Measurements from ENCODE around the gene AHDC1. TPM values are rescaled to one million over a fixed set of nuclear protein-coding genes. Genes with fewer than 3 reads are reported as not detected.
A peak's percentile ranks its signal among the peaks of the same experiment; 100 is the strongest.

Gene AHDC1
- polyA plus RNA-seq, 1 experiment: 3.0 TPM

DNA sequence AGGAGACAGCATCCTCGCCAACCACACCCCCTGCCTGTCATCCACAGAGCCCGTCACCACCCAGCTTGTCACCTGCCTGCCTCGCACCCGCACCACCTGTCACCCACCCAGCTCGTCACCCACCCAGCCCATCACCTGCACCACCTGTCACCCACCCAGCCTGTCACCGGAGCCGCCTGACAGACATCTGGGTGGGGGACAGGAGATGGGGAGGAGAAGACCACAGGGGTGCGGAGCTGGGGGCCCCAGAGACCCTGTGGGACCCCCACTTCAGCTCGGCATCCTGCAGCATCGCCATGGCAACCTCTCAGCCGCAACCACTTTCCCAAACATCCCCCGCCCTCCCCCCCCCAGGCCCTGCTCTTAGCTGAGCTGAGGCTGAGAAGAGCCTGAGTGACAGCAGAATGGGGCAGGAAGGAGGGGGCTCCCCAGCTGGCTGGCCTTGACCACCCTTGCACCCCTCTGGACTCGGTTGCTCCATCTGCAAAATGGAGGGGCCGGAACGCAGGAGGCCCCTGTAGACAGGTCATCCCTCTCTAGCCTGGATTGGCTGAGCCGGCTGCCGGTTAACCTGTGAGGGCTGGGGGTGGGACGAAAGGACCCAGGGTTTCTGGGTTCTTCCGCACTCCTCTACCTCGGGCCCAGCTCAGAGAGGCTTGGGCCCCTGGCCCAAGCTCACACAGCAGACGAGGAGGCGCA lies 11.6 kb downstream of the AHDC1 start:
- no peak overlapping the region for H3K27ac ChIP-seq (ENCODE audit: low read depth, low read length)
- POLR2A ChIA-PET: interaction anchor here (0.5 kb wide), 1 partner anchor 9 kb away, joined by 3 read pairs; no protein-coding TSS in a partner anchor
- DNase-seq (ENCODE audit: low read depth, low spot score): no peak
- no peaks in the 10 kb centered on the region; the same call in 1 of the 2 replicates for H3K9me3 ChIP-seq (ENCODE audit: control insufficient read depth, insufficient read depth, low read length)
- TF ChIP-seq, protein P1, sequence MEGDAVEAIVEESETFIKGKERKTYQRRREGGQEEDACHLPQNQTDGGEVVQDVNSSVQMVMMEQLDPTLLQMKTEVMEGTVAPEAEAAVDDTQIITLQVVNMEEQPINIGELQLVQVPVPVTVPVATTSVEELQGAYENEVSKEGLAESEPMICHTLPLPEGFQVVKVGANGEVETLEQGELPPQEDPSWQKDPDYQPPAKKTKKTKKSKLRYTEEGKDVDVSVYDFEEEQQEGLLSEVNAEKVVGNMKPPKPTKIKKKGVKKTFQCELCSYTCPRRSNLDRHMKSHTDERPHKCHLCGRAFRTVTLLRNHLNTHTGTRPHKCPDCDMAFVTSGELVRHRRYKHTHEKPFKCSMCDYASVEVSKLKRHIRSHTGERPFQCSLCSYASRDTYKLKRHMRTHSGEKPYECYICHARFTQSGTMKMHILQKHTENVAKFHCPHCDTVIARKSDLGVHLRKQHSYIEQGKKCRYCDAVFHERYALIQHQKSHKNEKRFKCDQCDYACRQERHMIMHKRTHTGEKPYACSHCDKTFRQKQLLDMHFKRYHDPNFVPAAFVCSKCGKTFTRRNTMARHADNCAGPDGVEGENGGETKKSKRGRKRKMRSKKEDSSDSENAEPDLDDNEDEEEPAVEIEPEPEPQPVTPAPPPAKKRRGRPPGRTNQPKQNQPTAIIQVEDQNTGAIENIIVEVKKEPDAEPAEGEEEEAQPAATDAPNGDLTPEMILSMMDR (IDR thresholded peaks at IDR 0.05; ENCODE audit: low read depth, low read length): no peak
- H3K27me3 ChIP-seq (ENCODE audit: control insufficient read depth, insufficient read depth, low read length): no peaks in the 10 kb centered on the region
- CTCF ChIA-PET: interaction anchor here (0.7 to 3.6 kb wide), 3 partner anchors 24 to 77 kb away, joined by 3 to 19 read pairs (median 3); no protein-coding TSS in a partner anchor
- no peak overlapping the region for H3K4me3 ChIP-seq (ENCODE audit: low read depth, low read length)

- Histone ChIP-seq H3K27ac (ENCODE audit: low read depth, low read length) (no peak overlapping the region), H3K4me3 (ENCODE audit: low read depth, low read length) (no peak overlapping the region), H3K9me3 (ENCODE audit: control insufficient read depth, insufficient read depth, low read length) (no peaks in the 10 kb centered on the region; the same call in 1 of the 2 replicates), H3K27me3 (ENCODE audit: control insufficient read depth, insufficient read depth, low read length) (no peaks in the 10 kb centered on the region)
- TF ChIP-seq, protein P1 (IDR thresholded peaks at IDR 0.05; ENCODE audit: low read depth, low read length): no peak
- no peak for DNase-seq (ENCODE audit: low read depth, low spot score)
- ChIA-PET CTCF (interaction anchor here (0.7 to 3.6 kb wide), 2 partner anchors 23 to 35 kb away, joined by 3 to 19 read pairs; no protein-coding TSS in a partner anchor), POLR2A (interaction anchor here (0.5 kb wide), 1 partner anchor 8 kb away, joined by 3 read pairs; no protein-coding TSS in a partner anchor)
Observed at GRCh38 chr1:27591622-27592021, 12.3 kb downstream of the AHDC1 start.

GRCh38 chr1:27590917-27591508 lies 12.9 kb downstream of the AHDC1 start:
- H3K9me3 ChIP-seq (ENCODE audit: control insufficient read depth, insufficient read depth, low read length): no peaks in the 10 kb centered on the region; the same call in 1 of the 2 replicates
- ChIA-PET CTCF (interaction anchor here (1.1 to 3.6 kb wide), 2 partner anchors 14 to 34 kb away, joined by 3 to 19 read pairs; no protein-coding TSS in a partner anchor), POLR2A (interaction anchor here (0.6 kb wide), 1 partner anchor 135 kb away, joined by 5 read pairs; the partner anchor contains the start of gene FAM76A)
- no peak overlapping the region for H3K27ac ChIP-seq (ENCODE audit: low read depth, low read length)
- no peak for DNase-seq (ENCODE audit: low read depth, low spot score)
- no peaks in the 10 kb centered on the region for H3K27me3 ChIP-seq (ENCODE audit: control insufficient read depth, insufficient read depth, low read length)
- TF ChIP-seq, protein P1 (IDR thresholded peaks at IDR 0.05; ENCODE audit: low read depth, low read length): no peak
- no peak overlapping the region for H3K4me3 ChIP-seq (ENCODE audit: low read depth, low read length)

GRCh38 chr1:27589841-27590426 lies 14.0 kb downstream of the AHDC1 start:
- H3K27ac ChIP-seq (ENCODE audit: low read depth, low read length): peak overlapping the region; percentile 31
- H3K9me3 ChIP-seq (ENCODE audit: control insufficient read depth, insufficient read depth, low read length): no peaks in the 10 kb centered on the region; the same call in 1 of the 2 replicates
- POLR2A ChIA-PET: interaction anchor here (0.6 kb wide), 2 partner anchors 14 to 30 kb away, joined by 4 read pairs; partner anchors contain the start of gene AHDC1
- CTCF ChIA-PET: interaction anchor here (0.8 to 3.6 kb wide), 3 partner anchors 15 to 33 kb away, joined by 3 to 19 read pairs (median 3); no protein-coding TSS in a partner anchor
- DNase-seq (ENCODE audit: low read depth, low spot score): no peak
- H3K4me3 ChIP-seq (ENCODE audit: low read depth, low read length): no peak overlapping the region
- H3K27me3 ChIP-seq (ENCODE audit: control insufficient read depth, insufficient read depth, low read length): no peaks in the 10 kb centered on the region
- TF ChIP-seq, protein P1 (IDR thresholded peaks at IDR 0.05; ENCODE audit: low read depth, low read length): no peak
